Body of pancreas (tissue), 4 donors: ENCODE measurements around the gene XRCC3. TPM values are rescaled to one million over a fixed set of nuclear protein-coding genes. Genes with fewer than 3 reads are reported as not detected.
A peak's percentile ranks its signal among the peaks of the same experiment; 100 is the strongest.

Experiments
- ATAC-seq: fragments of 150-250 bp; one replicate; pipeline ENCODE4 v1.9.1; 2016
- DNase-seq, 4 donors: peaks; one replicate each; pipeline ENCODE4 v3.0.0-alpha.2; 2019
- H3K27ac ChIP-seq, 4 donors: fragments of 200-600 bp; sonication (generic); 1 replicate in 3 of 4; 2 replicates in 1 of 4; pipeline versions ENCODE4 v1.5.1 to v1.6.1; 2016 to 2019; ENCODE audit warnings: mild to moderate bottlenecking in 1 of 4, mixed read lengths in 1 of 4, moderate library complexity in 1 of 4
- H3K27me3 ChIP-seq, 2 donors: fragments of 200-600 bp; sonication (generic); one replicate each; pipeline ENCODE4 v1.6.0; 2016; ENCODE audit warnings: mild to moderate bottlenecking in 1 of 2
- H3K36me3 ChIP-seq, 2 donors: fragments of 200-600 bp; sonication (generic); replicated peaks in 1 of 2; 2 replicates each; pipeline ENCODE4 v1.5.1; 2016; ENCODE audit warnings: low read depth in 2 of 2; ENCODE audit not compliant: insufficient read depth in 1 of 2
- H3K4me1 ChIP-seq: fragments of 200-600 bp; sonication (generic); one replicate; pipeline ENCODE4 v1.6.0; 2016
- H3K4me3 ChIP-seq, 2 donors: fragments of 200-600 bp; sonication (generic); 1 replicate in 1 of 2; 2 replicates in 1 of 2; pipeline ENCODE4 v1.5.1; 2016 to 2019
- H3K9me3 ChIP-seq, 3 donors: fragments of 200-600 bp; sonication (generic); 1 replicate in 2 of 3; 2 replicates in 1 of 3; pipeline ENCODE4 v1.5.1; 2016
- POLR2A ChIP-seq, 3 donors: fragments of 450-650 bp; IDR thresholded peaks; one replicate each; pipeline ENCODE4 v1.6.1; 2016; ENCODE audit warnings: antibody characterized with exemption in 3 of 3, mild to moderate bottlenecking in 2 of 3
- WGBS, 2 donors: methylation state at CpG; one replicate each; pipeline ENCODE4 v1.1.5; 2017; 5-methylcytosine and 5-hydroxymethylcytosine counted together
- intact Hi-C: fragments of 100-400 bp; cut with DNase I; formaldehyde crosslinking; loops from one replicate; pipeline ENCODE4 v1.15.1; 2023
- total RNA-seq, 2 donors: library from RNA; depleted of rRNA; stranded (reverse); fragments of >200 nt; gene quantifications; one replicate each; pipeline ENCODE4 v1.1.0, GENCODE V29; 2016
- TF ChIP-seq, protein P1 (sequence below), 7 experiments: fragments of 450-650 bp in 4 of 7; fragments of 200-600 bp in 3 of 7; sonication (generic) in 3 of 7; IDR thresholded peaks; one replicate each; pipeline ENCODE4 v1.5.1; 2016 to 2019; ENCODE audit warnings: antibody characterized with exemption in 7 of 7

XRCC3 gene
- total RNA-seq, 2 donors from 2014 or later: 3.9 to 5.6 TPM

DNA sequence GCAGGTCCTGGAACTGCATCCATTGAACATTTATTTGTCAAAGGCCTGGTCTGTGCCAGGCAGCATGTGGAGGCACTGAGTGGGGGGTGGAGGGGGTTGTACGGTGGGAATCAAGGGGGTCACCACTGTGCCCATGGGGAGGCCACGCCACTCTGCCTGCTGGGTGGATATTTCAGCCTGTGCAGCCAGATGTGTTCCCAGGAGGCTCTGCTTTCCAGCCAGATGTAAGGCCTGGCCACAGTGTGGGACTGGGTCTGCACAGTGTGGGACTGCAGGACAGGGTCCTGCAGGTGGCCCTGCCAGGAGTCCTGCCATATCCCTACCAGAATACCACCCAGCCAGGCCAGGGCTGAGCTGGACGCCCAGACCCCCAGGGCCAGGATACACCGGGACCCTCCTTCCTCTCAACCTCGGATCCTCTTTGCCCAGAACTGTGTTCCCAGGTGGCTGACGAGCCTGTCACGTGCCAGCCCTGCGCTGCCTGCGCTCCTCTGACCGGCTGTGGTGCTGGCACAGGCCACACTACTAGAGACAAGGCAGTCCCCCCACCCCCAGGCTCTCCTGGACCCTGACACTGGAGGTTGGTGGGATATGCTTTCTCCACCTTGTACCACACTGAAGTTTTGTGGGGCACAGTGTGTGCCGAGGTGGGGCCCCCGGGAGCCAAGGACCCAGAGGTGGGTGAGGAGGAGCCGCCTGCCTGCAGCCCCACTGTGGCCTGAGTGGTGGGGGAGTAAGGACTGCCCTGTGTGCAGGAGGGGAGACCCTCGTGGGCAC lies 17.5 kb downstream of the XRCC3 start:
- Histone ChIP-seq H3K9me3 (no peaks in the 10 kb centered on the region), H3K4me3 (no peak overlapping the region), H3K27ac (peak overlapping the region in 2 of 4 donors; percentile 9 to 51), H3K36me3 (peaks cover 9% of the 10 kb centered on the region in 2 donors), H3K4me1 (peaks cover 21% of the 10 kb centered on the region), H3K27me3 (no peaks in the 10 kb centered on the region)
- ATAC-seq (no peak), DNase-seq (peak in 2 of 4 donors; percentile 5 to 11)
- TF ChIP-seq POLR2A (IDR thresholded peaks at IDR 0.05): no peak
- TF ChIP-seq, protein P1, sequence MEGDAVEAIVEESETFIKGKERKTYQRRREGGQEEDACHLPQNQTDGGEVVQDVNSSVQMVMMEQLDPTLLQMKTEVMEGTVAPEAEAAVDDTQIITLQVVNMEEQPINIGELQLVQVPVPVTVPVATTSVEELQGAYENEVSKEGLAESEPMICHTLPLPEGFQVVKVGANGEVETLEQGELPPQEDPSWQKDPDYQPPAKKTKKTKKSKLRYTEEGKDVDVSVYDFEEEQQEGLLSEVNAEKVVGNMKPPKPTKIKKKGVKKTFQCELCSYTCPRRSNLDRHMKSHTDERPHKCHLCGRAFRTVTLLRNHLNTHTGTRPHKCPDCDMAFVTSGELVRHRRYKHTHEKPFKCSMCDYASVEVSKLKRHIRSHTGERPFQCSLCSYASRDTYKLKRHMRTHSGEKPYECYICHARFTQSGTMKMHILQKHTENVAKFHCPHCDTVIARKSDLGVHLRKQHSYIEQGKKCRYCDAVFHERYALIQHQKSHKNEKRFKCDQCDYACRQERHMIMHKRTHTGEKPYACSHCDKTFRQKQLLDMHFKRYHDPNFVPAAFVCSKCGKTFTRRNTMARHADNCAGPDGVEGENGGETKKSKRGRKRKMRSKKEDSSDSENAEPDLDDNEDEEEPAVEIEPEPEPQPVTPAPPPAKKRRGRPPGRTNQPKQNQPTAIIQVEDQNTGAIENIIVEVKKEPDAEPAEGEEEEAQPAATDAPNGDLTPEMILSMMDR (IDR thresholded peaks at IDR 0.05): no peak
- 83 to 96% methylated on average over 8 to 14 of the region's 14 CpGs for WGBS, 2 donors
- intact Hi-C loops: no loop called here

DNA sequence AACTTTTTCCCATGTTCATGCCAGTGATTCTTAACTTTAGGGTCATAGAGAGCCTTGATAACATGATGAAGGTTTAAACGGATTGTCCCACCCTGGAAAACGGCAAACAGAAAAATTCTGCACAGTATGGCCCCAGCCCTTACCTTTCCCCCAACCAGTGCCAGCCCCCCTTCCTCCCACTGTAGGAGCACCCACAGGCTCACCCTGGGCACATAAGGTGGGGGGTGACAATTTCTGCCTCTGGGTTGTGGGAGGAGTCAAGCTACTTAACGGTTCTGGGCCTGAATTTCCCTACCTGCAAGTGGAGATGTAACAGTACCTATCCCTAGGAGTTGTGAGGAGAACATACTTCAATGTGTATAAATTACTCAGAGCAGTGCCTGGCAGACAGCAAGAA lies 18.0 kb downstream of the XRCC3 start:
- intact Hi-C loops: no loop called here
- 49 to 60% methylated on average over 3 of the region's 3 CpGs for WGBS, 2 donors

DNA sequence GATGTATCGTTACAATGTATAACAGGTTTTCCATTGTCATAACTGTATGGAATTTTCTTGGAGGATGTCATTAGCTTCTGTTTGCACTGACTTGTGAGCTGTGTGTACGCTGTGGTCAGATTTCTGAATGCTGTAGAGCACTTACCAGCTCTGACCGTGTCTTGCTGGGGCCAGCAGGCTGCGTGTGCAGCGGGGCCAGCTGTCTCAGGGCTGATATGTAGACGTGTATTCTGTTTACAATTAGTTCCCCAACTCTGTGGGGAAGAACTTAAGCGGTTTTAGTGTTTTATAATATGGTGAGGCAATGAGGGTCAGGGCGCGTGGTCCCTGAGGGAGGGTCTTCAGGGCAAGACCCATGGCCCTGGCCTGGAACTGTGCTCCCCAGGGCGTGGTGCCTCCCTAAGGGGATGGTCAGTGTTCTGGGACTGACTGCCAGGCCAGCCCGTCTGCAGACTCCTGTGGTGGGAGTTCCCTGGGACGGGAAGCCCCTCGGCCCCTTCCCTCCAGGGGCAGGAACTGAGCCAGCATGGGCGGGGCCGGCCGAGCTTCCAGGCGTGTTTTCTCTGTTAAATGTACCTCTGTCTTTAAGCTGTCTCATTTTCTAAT lies 18.7 kb downstream of the XRCC3 start:
- ATAC-seq (no peak), DNase-seq (peak in 1 of 4 donors; percentile 26)
- H3K27me3 ChIP-seq: no peaks in the 10 kb centered on the region
- intact Hi-C loops: no loop called here
- 66 to 71% methylated on average over 15 to 17 of the region's 17 CpGs for WGBS, 2 donors
- H3K36me3 ChIP-seq: peaks cover 9% of the 10 kb centered on the region in 2 donors
- no peak overlapping the region for H3K4me3 ChIP-seq
- H3K27ac ChIP-seq: peak overlapping the region in 1 of 4 donors; percentile 24
- H3K9me3 ChIP-seq: no peaks in the 10 kb centered on the region
- TF ChIP-seq, protein P1 (IDR thresholded peaks at IDR 0.05): no peak
- TF ChIP-seq POLR2A (IDR thresholded peaks at IDR 0.05): no peak
- H3K4me1 ChIP-seq: peaks cover 21% of the 10 kb centered on the region

More for the DNA sequence above, 18.0 kb downstream of the XRCC3 start:
- Histone ChIP-seq H3K27ac (no peak overlapping the region), H3K27me3 (no peaks in the 10 kb centered on the region), H3K9me3 (no peaks in the 10 kb centered on the region), H3K36me3 (peaks cover 9% of the 10 kb centered on the region in 2 donors), H3K4me3 (no peak overlapping the region), H3K4me1 (peaks cover 21% of the 10 kb centered on the region)
- ATAC-seq (no peak), DNase-seq (peak in 1 of 4 donors; percentile 5)
- no peak for TF ChIP-seq POLR2A (IDR thresholded peaks at IDR 0.05)
- TF ChIP-seq, protein P1 (IDR thresholded peaks at IDR 0.05): no peak

DNA sequence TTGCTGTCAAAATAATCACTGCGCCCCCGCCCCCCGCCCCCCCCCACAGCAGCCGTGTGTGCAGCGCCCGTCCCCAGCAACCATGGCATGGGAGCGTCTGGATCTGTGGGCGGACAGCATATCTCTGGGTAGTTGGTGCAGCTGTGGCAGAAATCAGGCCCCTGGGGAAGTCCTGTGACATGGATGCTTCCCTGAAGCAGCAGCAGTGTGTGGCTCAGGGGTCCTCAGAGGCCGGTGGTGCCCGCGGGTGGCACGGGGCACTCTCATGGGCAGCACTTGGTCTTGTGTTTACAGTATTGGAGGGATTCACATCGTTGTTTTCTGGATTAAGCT lies 19.2 kb downstream of the XRCC3 start:
- Histone ChIP-seq H3K36me3 (peaks cover 9% of the 10 kb centered on the region in 2 donors), H3K4me1 (peaks cover 21% of the 10 kb centered on the region), H3K27me3 (no peaks in the 10 kb centered on the region), H3K4me3 (no peak overlapping the region), H3K27ac (no peak overlapping the region), H3K9me3 (no peaks in the 10 kb centered on the region)
- intact Hi-C loops: no loop called here
- no peak for ATAC-seq
- DNase-seq: peak in 1 of 4 donors; percentile 8
- WGBS, 2 donors: 67 to 79% methylated on average over 5 of the region's 13 CpGs
- TF ChIP-seq, protein P1 (IDR thresholded peaks at IDR 0.05): no peak
- TF ChIP-seq POLR2A (IDR thresholded peaks at IDR 0.05): no peak
